Vagina (tissue), 2 donors: ENCODE data around the gene KCNA3. TPM values are rescaled to one million over a fixed set of nuclear protein-coding genes. Genes with fewer than 3 reads are reported as not detected.

Experiments used
- DNase-seq, 2 donors: peaks; one replicate each; pipeline ENCODE4 v3.0.0-alpha.2; 2017; ENCODE audit errors: extremely low spot score in 2 of 2
- H3K27ac ChIP-seq: fragments of 200-600 bp; sonication (generic); one replicate; pipeline ENCODE4 v1.5.1; 2019
- H3K27me3 ChIP-seq: fragments of 200-600 bp; sonication (generic); one replicate; pipeline ENCODE4 v1.5.1; 2019
- H3K36me3 ChIP-seq, 2 donors: fragments of 200-600 bp; sonication (generic); one replicate each; pipeline ENCODE4 v1.5.1; 2017 to 2019
- H3K4me1 ChIP-seq: fragments of 200-600 bp; sonication (generic); one replicate; pipeline ENCODE4 v1.5.1; 2019
- H3K4me3 ChIP-seq, 2 donors: fragments of 200-600 bp; sonication (generic); 1 replicate in 1 of 2; 2 replicates in 1 of 2; pipeline ENCODE4 v1.5.1; 2016 to 2019
- H3K9me3 ChIP-seq: fragments of 200-600 bp; sonication (generic); one replicate; pipeline ENCODE4 v1.5.1; 2019
- POLR2A ChIP-seq, 2 donors: fragments of 450-650 bp; IDR thresholded peaks; one replicate each; pipeline ENCODE4 v1.6.1; 2017; ENCODE audit warnings: antibody characterized with exemption in 2 of 2, mild to moderate bottlenecking in 2 of 2, moderate library complexity in 2 of 2
- POLR2AphosphoS5 ChIP-seq, 2 donors: sonication (generic); formaldehyde crosslinking; IDR thresholded peaks; one replicate each; pipeline ENCODE4 v1.9.0; 2017; ENCODE audit warnings: antibody characterized with exemption in 2 of 2, mild to moderate bottlenecking in 2 of 2, low read depth in 1 of 2; ENCODE audit not compliant: insufficient read depth in 1 of 2
- intact Hi-C: fragments of 100-400 bp; cut with DNase I; formaldehyde crosslinking; loops from one replicate; pipeline ENCODE4 v1.15.1; 2023
- total RNA-seq: library from RNA; depleted of rRNA; stranded (reverse); fragments of >200 nt; gene quantifications from one replicate; pipeline ENCODE4 v1.2.3, GENCODE V29; 2016
- TF ChIP-seq, protein P1 (sequence below), 3 experiments: fragments of 450-650 bp in 2 of 3; fragments of 200-600 bp in 1 of 3; sonication (generic) in 1 of 3; IDR thresholded peaks; one replicate each; pipeline ENCODE4 v1.5.1; 2017 to 2019; ENCODE audit warnings: antibody characterized with exemption in 3 of 3, mild to moderate bottlenecking in 2 of 3, moderate library complexity in 2 of 3

The KCNA3 gene
- total RNA-seq, 1 donor from 2014 or later, result 8.1 TPM

DNA sequence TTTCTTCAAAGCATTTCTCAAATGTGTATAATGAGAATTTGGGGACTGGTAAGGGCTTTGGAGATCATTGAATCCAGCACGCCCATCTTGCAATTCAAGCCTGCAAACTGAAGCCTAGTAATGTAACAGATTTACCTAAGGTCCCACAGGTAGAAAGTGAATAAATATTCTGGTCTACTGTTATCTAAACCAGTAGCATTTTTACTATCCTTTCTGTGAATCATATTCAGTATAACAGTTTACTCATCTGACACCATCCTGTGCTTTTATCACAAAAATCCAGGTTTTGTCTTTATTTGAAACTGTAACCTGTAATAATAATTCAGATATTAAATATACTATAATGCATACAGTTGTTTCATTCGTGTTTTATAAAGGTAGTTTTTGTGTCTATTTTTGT, 17.4 kb downstream of the KCNA3 start:
- TF ChIP-seq, protein P1, sequence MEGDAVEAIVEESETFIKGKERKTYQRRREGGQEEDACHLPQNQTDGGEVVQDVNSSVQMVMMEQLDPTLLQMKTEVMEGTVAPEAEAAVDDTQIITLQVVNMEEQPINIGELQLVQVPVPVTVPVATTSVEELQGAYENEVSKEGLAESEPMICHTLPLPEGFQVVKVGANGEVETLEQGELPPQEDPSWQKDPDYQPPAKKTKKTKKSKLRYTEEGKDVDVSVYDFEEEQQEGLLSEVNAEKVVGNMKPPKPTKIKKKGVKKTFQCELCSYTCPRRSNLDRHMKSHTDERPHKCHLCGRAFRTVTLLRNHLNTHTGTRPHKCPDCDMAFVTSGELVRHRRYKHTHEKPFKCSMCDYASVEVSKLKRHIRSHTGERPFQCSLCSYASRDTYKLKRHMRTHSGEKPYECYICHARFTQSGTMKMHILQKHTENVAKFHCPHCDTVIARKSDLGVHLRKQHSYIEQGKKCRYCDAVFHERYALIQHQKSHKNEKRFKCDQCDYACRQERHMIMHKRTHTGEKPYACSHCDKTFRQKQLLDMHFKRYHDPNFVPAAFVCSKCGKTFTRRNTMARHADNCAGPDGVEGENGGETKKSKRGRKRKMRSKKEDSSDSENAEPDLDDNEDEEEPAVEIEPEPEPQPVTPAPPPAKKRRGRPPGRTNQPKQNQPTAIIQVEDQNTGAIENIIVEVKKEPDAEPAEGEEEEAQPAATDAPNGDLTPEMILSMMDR (IDR thresholded peaks at IDR 0.05), result no peak
- TF ChIP-seq POLR2A (IDR thresholded peaks at IDR 0.05), result no peak
- TF ChIP-seq POLR2AphosphoS5 (IDR thresholded peaks at IDR 0.05; ENCODE audit: insufficient read depth in 1 of 2, low read depth in 1 of 2), result no peak
- intact Hi-C loops, result no loop called here
- Histone ChIP-seq H3K4me1 (no peaks in the 10 kb centered on the region), H3K9me3 (no peaks in the 10 kb centered on the region), H3K4me3 (no peak overlapping the region), H3K36me3 (no peaks in the 10 kb centered on the region), H3K27me3 (no peaks in the 10 kb centered on the region), H3K27ac (no peak overlapping the region)
- no peak for DNase-seq

DNA sequence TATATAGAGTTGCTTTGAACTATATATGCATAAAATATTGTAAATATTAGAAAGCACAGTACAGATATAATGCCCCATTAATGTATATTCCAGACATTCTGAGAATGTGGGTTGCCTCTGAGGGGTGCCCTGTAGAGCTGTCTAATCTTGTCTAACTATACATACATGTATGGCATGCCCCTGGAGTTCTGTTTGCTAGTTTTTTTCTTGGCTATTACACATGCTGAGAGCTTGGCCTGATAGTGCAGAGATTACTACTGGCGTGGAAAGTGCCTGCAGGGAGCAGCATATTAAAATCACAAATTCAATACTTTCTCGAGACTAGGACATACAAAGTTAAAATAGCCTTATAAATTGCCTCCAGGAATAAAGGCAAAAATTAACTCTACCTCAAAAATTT, 24.1 kb downstream of the KCNA3 start:
- no peak for TF ChIP-seq POLR2A (IDR thresholded peaks at IDR 0.05)
- H3K27me3 ChIP-seq, result no peaks in the 10 kb centered on the region
- peaks cover 25% of the 10 kb centered on the region for H3K4me1 ChIP-seq
- H3K27ac ChIP-seq, result no peak overlapping the region
- no peaks in the 10 kb centered on the region for H3K36me3 ChIP-seq
- intact Hi-C loops, result no loop called here
- no peak overlapping the region for H3K4me3 ChIP-seq
- H3K9me3 ChIP-seq, result no peaks in the 10 kb centered on the region
- no peak for DNase-seq

DNA sequence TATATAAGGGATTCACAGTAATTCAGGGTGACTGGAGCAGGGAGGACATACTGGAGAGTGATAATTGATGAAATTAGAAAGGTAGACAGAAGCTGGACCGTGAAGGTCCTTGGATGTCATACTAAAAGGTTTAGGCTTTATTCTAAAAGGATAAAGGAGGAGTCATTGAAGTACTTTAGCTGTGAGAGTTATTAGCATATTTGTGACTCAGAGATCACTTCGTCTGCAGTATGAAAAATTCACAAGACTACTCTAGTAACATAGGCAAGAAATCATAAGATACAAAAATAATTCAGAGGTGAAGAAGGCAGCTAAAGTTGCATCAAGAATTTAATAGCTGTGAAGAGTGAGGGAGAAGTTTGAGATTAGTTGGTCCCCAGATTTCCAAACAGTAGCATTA, 26.3 kb downstream of the KCNA3 start:
- TF ChIP-seq POLR2AphosphoS5 (IDR thresholded peaks at IDR 0.05; ENCODE audit: insufficient read depth in 1 of 2, low read depth in 1 of 2), result no peak
- TF ChIP-seq POLR2A (IDR thresholded peaks at IDR 0.05), result no peak
- TF ChIP-seq, protein P1 (IDR thresholded peaks at IDR 0.05), result no peak
- Histone ChIP-seq H3K27me3 (no peaks in the 10 kb centered on the region), H3K9me3 (no peaks in the 10 kb centered on the region), H3K36me3 (no peaks in the 10 kb centered on the region), H3K4me3 (no peak overlapping the region), H3K4me1 (peaks cover 36% of the 10 kb centered on the region), H3K27ac (no peak overlapping the region)
- DNase-seq, result no peak
- intact Hi-C loops, result no loop called here

DNA sequence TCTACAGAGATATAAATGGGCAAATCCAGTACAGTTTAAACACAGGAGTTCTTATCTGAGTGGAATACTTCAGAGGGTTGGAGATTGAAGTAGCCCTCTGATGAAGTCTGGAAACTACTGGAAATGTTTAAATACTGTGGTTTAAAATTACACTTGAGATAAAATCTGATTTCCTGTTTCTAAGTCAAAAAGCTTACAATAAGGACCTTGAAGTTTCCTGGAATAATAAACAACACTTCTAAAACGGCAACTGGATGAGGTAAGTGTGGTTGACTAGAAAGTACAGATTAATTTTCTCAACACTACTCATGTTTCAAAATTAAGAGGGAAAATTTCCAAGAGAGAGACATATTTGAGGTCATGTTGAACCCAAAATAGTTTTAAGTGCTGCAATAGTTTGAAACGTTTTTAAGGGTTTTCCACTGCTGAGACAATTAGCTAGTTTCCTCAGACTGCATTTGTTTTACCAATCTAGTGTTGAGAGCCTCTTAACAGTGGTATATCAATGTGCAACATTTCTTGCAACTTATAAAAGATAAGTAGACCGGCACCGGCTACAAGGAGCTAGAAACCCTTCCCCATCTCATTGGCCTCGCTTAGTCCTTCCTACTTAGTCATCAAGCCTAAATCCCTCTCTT, 27.4 kb downstream of the KCNA3 start:
- Histone ChIP-seq H3K4me3 (no peak overlapping the region), H3K9me3 (no peaks in the 10 kb centered on the region), H3K27me3 (no peaks in the 10 kb centered on the region), H3K4me1 (peaks cover 36% of the 10 kb centered on the region), H3K27ac (peak overlapping the region; percentile 30), H3K36me3 (no peaks in the 10 kb centered on the region)
- DNase-seq, result no peak
- TF ChIP-seq POLR2A (IDR thresholded peaks at IDR 0.05), result no peak
- peak; percentile 19 to 37 for TF ChIP-seq POLR2AphosphoS5 (IDR thresholded peaks at IDR 0.05; ENCODE audit: insufficient read depth in 1 of 2, low read depth in 1 of 2)
- TF ChIP-seq, protein P1 (IDR thresholded peaks at IDR 0.05), result no peak
- intact Hi-C loops, result no loop called here

DNA sequence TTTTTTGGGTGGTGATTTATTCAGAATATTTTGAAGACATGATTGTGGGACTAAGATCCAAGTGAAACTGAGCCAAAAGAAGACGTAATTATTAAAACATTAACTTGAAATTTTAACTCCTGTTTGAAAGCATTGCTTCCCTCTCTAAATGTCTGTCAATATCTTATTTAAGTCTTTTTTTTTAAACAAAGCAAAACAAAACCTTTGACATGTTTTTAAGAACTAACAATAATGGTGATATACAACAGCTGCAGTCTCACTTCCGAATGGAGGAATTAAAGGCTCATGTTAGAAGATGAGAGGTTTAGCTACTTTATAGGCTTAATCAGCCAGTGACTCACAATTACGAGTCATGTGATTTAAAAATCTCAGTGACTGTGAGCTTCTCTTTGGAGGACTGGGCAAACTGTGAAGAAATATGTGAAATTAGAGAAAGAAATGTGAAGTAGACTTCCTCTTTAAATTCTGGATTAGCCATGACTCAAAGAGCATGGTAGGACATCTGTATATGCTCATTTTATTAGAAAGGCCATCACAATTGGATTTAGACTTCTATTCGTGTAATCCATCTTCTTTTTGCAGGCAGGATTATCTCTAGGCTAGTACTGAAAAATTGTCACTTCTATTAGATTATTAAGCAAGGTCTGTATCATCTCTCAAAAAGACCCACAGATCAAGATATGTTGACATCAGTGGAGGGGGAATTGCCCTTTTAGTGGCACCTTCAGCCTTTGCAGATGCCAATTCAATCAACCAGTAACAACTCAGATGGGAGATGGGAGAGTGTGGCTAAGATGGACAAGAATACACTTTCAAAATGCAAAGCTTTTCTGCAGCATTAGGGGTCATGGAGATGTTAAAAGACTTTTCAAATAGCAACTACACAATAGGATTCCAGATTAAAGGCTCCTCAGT, 28.7 kb downstream of the KCNA3 start:
- TF ChIP-seq, protein P1 (IDR thresholded peaks at IDR 0.05), result no peak
- TF ChIP-seq POLR2A (IDR thresholded peaks at IDR 0.05) (no peak), POLR2AphosphoS5 (IDR thresholded peaks at IDR 0.05; ENCODE audit: insufficient read depth in 1 of 2, low read depth in 1 of 2) (peak; percentile 27 to 55)
- peaks cover 36% of the 10 kb centered on the region for H3K4me1 ChIP-seq
- no peak overlapping the region for H3K4me3 ChIP-seq
- intact Hi-C loops, result no loop called here
- H3K27ac ChIP-seq, result peak overlapping the region; percentile 30
- H3K9me3 ChIP-seq, result no peaks in the 10 kb centered on the region
- H3K27me3 ChIP-seq, result no peaks in the 10 kb centered on the region
- no peaks in the 10 kb centered on the region for H3K36me3 ChIP-seq
- no peak for DNase-seq
